GM21381 (cell line): ENCODE data around the gene SOS1.
"Not testable (repeated sequence)": the region's sequence is repeated elsewhere in the genome, so short reads cannot be mapped to it uniquely, and the experiment has no call there.

ENCODE experiments used
- ATAC-seq: cut with Tn5 transposase; IDR thresholded peaks from one replicate; pipeline ENCODE4 v1.9.1; 2021; ENCODE audit warnings: mild to moderate bottlenecking, moderate library complexity; ENCODE audit not compliant: unreplicated experiment

The SOS1 gene

DNA sequence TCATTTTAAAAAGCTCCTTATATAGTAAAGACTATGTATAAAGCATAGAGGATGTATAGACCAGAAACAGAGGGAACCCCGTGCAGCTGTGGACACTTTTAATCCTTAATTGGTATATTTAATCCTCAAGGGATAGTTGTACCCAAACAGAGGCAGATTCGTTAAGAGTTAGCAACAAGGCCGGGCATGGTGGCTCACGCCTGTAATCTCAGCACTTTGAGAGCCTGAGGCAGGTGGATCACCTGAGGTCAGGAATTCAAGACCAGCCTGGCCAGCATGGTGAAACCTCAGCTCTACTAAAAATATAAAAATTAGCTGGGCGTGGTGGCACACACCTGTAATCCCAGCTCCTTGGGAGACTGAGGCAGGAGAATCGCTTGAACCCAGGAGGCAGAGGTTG, 184.3 kb downstream of the SOS1 start:
- ATAC-seq = not testable (repeated sequence)

- no peak for ATAC-seq
Measured at GRCh38 chr2:38935568-38936172, 185.2 kb downstream of the SOS1 start.

DNA sequence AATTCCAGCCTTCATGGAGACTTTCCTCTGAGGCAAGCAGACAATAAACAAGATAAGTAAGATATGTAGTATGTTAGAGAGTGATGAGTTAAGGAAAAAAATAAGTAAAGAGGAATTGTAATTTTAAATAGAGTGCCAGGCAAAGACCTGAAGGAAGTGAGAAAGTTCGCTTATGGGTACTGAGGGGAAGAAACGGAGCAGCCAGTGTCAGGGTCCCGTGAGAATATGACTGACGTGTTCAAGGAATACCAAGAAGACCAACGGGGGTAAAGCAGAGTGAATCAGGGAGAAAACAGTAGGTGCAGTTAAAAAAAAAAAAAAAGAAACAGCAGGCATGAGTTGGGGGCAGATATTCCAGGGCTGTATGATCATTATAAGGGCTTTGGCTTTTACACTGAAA, 186.1 kb downstream of the SOS1 start:
- no peak for ATAC-seq

GRCh38 chr2:38933653-38934052, 187.2 kb downstream of the SOS1 start:
- ATAC-seq = no peak

DNA sequence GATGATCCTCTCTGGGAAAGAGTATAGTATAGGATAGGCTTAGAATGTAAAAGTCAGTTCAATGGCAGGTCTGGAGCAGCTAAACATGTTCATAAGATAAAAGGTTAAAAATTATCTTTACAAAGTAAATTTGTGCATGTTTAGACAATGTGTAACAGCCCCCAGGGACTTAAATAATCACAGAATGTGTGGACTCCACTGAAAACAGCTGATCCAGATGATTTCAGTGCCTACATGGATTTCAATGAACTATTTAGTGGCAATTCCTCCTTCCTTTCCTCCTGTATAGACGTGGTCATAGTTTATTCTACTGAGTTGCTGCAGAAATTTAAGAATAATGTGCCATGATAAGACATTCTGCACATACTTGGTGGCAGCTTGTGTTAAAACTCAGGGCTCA, 188.3 kb downstream of the SOS1 start:
- ATAC-seq = no peak
